ENCODE measurements around the gene EHMT2. TPM values are rescaled to one million over a fixed set of nuclear protein-coding genes. Genes with fewer than 3 reads are reported as not detected.

Gene EHMT2
- total RNA-seq, 1 experiment from 2014 or later, result 84.0 TPM

GRCh38 chr6:31861150-31861549 lies 36.3 kb downstream of the EHMT2 start:
- Histone ChIP-seq H3K36me3 (ENCODE audit: control insufficient read depth in 1 of 2, insufficient read depth in 2 of 2, low read length in 2 of 2) (no peaks in the 10 kb centered on the region), H3K27ac (ENCODE audit: low read depth, low read length) (no peak overlapping the region), H3K4me1 (ENCODE audit: control insufficient read depth in 1 of 2, insufficient read depth in 2 of 2, low read length in 2 of 2) (peaks cover 0 to 31% of the 10 kb centered on the region in 2 experiments; a peak in 3 of 4 replicates), H2AFZ (ENCODE audit: low read depth, low read length, poor library complexity, severe bottlenecking) (no peak overlapping the region), H3K9me3 (ENCODE audit: control insufficient read depth in 1 of 2, insufficient read depth in 1 of 2, low read depth in 1 of 2, low read length in 2 of 2) (no peaks in the 10 kb centered on the region), H3K4me3 (replicated peaks in 1 of 2; ENCODE audit: low read depth in 1 of 2, low read length in 2 of 2) (no peak overlapping the region), H3K4me2 (ENCODE audit: low read length) (no peak overlapping the region), H4K20me1 (ENCODE audit: insufficient read depth) (no peaks in the 10 kb centered on the region), H3K9ac (ENCODE audit: low read length) (no peak overlapping the region), H3K79me2 (ENCODE audit: insufficient read depth, low read length) (no peaks in the 10 kb centered on the region), H3K27me3 (ENCODE audit: insufficient read depth, low read length) (no peaks in the 10 kb centered on the region), H3K9me2 (ENCODE audit: insufficient read depth) (no peaks in the 10 kb centered on the region)
- CTCF ChIA-PET, result no interaction called here
- ATAC-seq (no peak), DNase-seq (ENCODE audit: low read depth, low spot score) (no peak)
- TF ChIP-seq, protein P1, sequence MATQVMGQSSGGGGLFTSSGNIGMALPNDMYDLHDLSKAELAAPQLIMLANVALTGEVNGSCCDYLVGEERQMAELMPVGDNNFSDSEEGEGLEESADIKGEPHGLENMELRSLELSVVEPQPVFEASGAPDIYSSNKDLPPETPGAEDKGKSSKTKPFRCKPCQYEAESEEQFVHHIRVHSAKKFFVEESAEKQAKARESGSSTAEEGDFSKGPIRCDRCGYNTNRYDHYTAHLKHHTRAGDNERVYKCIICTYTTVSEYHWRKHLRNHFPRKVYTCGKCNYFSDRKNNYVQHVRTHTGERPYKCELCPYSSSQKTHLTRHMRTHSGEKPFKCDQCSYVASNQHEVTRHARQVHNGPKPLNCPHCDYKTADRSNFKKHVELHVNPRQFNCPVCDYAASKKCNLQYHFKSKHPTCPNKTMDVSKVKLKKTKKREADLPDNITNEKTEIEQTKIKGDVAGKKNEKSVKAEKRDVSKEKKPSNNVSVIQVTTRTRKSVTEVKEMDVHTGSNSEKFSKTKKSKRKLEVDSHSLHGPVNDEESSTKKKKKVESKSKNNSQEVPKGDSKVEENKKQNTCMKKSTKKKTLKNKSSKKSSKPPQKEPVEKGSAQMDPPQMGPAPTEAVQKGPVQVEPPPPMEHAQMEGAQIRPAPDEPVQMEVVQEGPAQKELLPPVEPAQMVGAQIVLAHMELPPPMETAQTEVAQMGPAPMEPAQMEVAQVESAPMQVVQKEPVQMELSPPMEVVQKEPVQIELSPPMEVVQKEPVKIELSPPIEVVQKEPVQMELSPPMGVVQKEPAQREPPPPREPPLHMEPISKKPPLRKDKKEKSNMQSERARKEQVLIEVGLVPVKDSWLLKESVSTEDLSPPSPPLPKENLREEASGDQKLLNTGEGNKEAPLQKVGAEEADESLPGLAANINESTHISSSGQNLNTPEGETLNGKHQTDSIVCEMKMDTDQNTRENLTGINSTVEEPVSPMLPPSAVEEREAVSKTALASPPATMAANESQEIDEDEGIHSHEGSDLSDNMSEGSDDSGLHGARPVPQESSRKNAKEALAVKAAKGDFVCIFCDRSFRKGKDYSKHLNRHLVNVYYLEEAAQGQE (IDR thresholded peaks at IDR 0.05; ENCODE audit: low read depth), result no peak
- TF ChIP-seq TCF7L2 (IDR thresholded peaks at IDR 0.05; ENCODE audit: borderline replicate concordance, extremely low read depth, insufficient read depth, insufficient read length) (no peak), RAD21 (IDR thresholded peaks at IDR 0.05; ENCODE audit: low read depth) (no peak), YY1 (IDR thresholded peaks at IDR 0.05; ENCODE audit: extremely low read depth, insufficient replicate concordance, low read depth, low read length) (no peak), JUND (IDR thresholded peaks at IDR 0.05) (no peak), ZFX (IDR thresholded peaks at IDR 0.05) (no peak), SP1 (IDR thresholded peaks at IDR 0.05; ENCODE audit: low read depth) (no peak), FOSL1 (IDR thresholded peaks at IDR 0.05; ENCODE audit: low read depth) (no peak), CTCF (IDR thresholded peaks at IDR 0.05 in 2 of 3, conservative IDR thresholded peaks at IDR 0.05 in 1 of 3; ENCODE audit: borderline replicate concordance in 1 of 3, insufficient read depth in 1 of 3, low read depth in 2 of 3, low read length in 2 of 3) (no peak), ELF1 (IDR thresholded peaks at IDR 0.05; ENCODE audit: borderline replicate concordance, low read depth) (no peak), SRF (IDR thresholded peaks at IDR 0.05; ENCODE audit: low read depth) (no peak), POLR2AphosphoS5 (IDR thresholded peaks at IDR 0.05; ENCODE audit: low read depth, low read length) (no peak), ATF3 (IDR thresholded peaks at IDR 0.05) (no peak), EZH2 (IDR thresholded peaks at IDR 0.05) (no peak), POLR2A (IDR thresholded peaks at IDR 0.05; ENCODE audit: borderline replicate concordance, extremely low read depth, insufficient read depth, insufficient read length) (no peak)
- POLR2A ChIA-PET, result interaction anchor here (0.7 kb wide), 1 partner anchor 21 kb away, joined by 3 read pairs; no protein-coding TSS in a partner anchor
- intact Hi-C loops (cut with micrococcal nuclease), result no loop called here
- RAD21 ChIA-PET (ENCODE audit: low non-redundant PET in 1 of 2, low total read pairs in 2 of 2, uncharacterized antibody in 2 of 2, unreplicated experiment in 2 of 2), result no interaction called here
- no TSS peak for BruUV-seq (replicated peaks)

All from HCT116 (cell line).